NB4 (cell line): ENCODE measurements around the gene NCOA1.

Experiments used
- DNase-seq: peaks from one replicate; pipeline ENCODE4 v3.0.0; 2010; ENCODE audit warnings: low read depth
- H3K4me3 ChIP-seq: one replicate; pipeline ENCODE4 v1.5.1; 2011; ENCODE audit warnings: mild to moderate bottlenecking, low read depth, low read length, moderate library complexity
- MYC ChIP-seq: IDR thresholded peaks from 2 replicates; pipeline ENCODE4 v1.6.1; 2011; ENCODE audit warnings: low read depth, low read length
- POLR2A ChIP-seq: IDR thresholded peaks from 2 replicates; pipeline ENCODE4 v1.6.1; 2011; ENCODE audit warnings: mild to moderate bottlenecking; ENCODE audit not compliant: insufficient read length; ENCODE audit errors: extremely low read depth
- TF ChIP-seq, protein P1 (sequence below): IDR thresholded peaks from 2 replicates; pipeline ENCODE4 v1.6.1; 2011; ENCODE audit warnings: low read depth, low read length
- TF ChIP-seq, protein P2 (sequence below): IDR thresholded peaks from one replicate; pipeline ENCODE4 v1.5.1; 2012; ENCODE audit warnings: low read depth, low read length

The NCOA1 gene

DNA sequence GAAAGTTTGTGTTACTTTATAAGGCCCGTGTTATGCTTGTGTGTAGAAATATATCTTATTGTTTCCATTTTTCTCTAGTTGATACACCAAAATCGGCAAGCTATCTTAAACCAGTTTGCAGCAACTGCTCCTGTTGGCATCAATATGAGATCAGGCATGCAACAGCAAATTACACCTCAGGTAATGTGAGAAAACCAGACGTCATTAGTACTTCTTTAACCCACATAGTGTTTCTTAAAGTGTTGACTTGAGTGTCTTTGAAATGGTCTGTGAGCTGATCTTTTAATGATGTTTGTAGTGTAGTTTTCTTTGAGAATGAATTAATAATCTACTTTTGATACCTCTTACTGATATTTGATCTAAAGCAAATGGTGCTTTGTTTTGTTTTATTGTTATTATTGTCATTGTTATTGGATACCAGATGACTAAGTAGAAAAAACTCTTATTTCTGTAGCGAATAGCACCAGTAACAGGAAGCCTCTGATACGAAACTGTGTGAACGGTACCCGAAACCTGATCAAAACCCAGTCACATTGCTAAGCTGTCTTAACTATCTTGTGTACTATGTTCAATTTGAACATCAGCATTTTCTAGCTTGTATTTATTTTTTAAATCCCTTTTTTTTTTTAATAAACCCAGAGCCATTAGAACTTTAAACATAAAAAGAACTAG is 248.4 kb downstream of the NCOA1 start:
- DNase-seq = no peak
- no peak overlapping the region for H3K4me3 ChIP-seq
- TF ChIP-seq POLR2A (no peak), MYC (no peak)
- TF ChIP-seq, protein P1, sequence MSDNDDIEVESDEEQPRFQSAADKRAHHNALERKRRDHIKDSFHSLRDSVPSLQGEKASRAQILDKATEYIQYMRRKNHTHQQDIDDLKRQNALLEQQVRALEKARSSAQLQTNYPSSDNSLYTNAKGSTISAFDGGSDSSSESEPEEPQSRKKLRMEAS = no peak
- TF ChIP-seq, protein P2, sequence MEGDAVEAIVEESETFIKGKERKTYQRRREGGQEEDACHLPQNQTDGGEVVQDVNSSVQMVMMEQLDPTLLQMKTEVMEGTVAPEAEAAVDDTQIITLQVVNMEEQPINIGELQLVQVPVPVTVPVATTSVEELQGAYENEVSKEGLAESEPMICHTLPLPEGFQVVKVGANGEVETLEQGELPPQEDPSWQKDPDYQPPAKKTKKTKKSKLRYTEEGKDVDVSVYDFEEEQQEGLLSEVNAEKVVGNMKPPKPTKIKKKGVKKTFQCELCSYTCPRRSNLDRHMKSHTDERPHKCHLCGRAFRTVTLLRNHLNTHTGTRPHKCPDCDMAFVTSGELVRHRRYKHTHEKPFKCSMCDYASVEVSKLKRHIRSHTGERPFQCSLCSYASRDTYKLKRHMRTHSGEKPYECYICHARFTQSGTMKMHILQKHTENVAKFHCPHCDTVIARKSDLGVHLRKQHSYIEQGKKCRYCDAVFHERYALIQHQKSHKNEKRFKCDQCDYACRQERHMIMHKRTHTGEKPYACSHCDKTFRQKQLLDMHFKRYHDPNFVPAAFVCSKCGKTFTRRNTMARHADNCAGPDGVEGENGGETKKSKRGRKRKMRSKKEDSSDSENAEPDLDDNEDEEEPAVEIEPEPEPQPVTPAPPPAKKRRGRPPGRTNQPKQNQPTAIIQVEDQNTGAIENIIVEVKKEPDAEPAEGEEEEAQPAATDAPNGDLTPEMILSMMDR = no peak

DNA sequence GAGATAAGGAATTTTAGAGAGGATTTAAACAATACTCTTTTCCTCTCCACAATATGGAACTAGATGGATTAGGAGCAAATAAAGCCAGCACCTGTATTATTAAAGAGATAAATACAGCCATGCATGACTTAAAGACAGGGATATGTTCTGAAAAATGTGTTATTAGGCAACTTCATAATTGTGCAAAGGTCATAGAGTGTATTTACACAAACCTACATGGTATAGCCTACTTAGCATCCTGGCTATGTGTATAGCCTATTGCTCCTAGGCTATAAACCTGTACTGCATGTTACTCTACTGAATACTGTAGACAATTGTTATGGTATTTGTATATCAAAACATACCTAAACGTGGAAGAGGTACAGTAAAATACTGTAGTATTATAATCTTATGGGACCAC is 249.1 kb downstream of the NCOA1 start:
- TF ChIP-seq, protein P1 = no peak
- TF ChIP-seq, protein P2 = no peak
- TF ChIP-seq MYC (no peak), POLR2A (no peak)
- no peak overlapping the region for H3K4me3 ChIP-seq

DNA sequence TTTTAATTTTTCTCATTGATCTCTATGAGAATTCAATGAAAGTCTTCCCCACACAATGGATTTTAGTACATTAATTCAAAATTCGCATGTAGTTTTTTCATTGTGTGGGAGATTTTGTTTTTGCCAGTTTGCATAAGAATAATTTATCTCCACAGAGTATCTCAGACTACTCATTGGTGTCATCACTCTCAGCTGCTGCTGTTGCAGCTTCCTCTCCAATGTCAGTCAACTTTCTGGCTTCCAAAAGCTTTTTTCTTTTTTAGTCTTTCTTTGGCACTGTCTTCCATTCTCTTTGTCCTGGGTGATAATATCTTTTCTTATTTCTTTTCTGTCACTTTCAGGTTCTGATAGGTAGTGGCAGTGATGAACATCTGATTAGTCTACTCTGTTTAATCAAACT is 251.7 kb downstream of the NCOA1 start:
- H3K4me3 ChIP-seq = no peak overlapping the region
- no peak for DNase-seq
- TF ChIP-seq MYC (no peak), POLR2A (no peak)
- TF ChIP-seq, protein P1 = no peak
- TF ChIP-seq, protein P2 = no peak

More for the DNA sequence above, 249.1 kb downstream of the NCOA1 start:
- DNase-seq = no peak

DNA sequence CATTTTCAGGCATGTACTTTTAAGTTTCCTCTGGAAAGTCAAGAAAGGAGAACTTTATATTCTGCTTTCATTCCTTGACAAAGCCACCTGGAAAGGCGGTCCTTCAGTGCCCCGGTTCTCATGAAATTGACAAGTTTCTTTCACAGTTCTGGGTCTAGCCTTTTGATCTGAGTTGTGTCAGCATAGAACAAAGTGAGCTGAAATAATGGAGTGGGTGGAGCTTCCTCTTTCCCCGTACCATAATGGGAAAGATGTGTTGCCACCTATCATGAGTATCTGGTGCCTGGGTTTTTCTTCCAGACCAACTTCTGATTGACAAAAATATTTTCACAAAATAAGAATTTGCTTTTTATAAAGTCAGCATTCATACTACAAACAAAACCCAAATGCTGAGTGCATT is 252.9 kb downstream of the NCOA1 start:
- no peak for DNase-seq
- no peak for TF ChIP-seq POLR2A
- TF ChIP-seq, protein P1 = no peak
- TF ChIP-seq, protein P2 = no peak
- no peak for TF ChIP-seq MYC
- no peak overlapping the region for H3K4me3 ChIP-seq

DNA sequence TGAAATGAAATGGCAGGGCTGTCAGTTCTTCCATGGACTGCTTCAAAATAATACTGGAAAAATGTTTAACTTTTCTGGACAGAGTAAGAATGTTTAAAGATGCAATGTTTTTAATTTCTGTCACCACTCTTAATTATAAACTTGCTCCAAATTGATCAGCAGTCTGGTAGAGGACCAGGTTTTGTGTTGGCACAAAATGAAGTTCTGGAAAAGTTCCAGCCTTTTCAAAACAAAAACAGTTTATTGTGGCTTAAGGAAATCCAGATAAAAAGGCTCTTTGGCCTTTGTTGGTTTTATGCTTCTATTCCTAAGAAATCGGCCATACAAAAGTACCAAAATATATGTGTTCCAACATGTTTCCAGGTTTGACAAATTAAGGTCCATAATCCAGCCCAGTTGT is 253.3 kb downstream of the NCOA1 start:
- no peak for DNase-seq
- TF ChIP-seq, protein P2 = no peak
- TF ChIP-seq, protein P1 = no peak
- TF ChIP-seq MYC = no peak
- no peak for TF ChIP-seq POLR2A
- H3K4me3 ChIP-seq = no peak overlapping the region
